MM.1S (cell line): ENCODE measurements around the gene DIAPH3.

ENCODE experiments used
- DNase-seq: peaks from one replicate; pipeline ENCODE4 v3.0.0-alpha.2; 2015
- H2AFZ ChIP-seq: fragments of 300-600 bp; sonication (generic); 2 replicates; pipeline ENCODE4 v1.6.0; 2016; ENCODE audit warnings: antibody characterized with exemption, low read length
- H3F3A ChIP-seq: fragments of 300-600 bp; sonication (generic); 2 replicates; pipeline ENCODE4 v1.6.1; 2016; ENCODE audit warnings: mild to moderate bottlenecking, antibody characterized with exemption, low read length, moderate library complexity, mixed read lengths; ENCODE audit not compliant: insufficient read depth
- H3K27ac ChIP-seq: fragments of 300-600 bp; sonication (generic); 2 replicates; pipeline ENCODE4 v1.5.1; 2016; ENCODE audit warnings: mild to moderate bottlenecking, low read length
- H3K27me3 ChIP-seq: fragments of 300-600 bp; sonication (generic); replicated peaks from 2 replicates; pipeline ENCODE4 v1.6.0; 2016; ENCODE audit warnings: low read length; ENCODE audit not compliant: insufficient read depth
- H3K36me3 ChIP-seq: fragments of 300-600 bp; sonication (generic); replicated peaks from 2 replicates; pipeline ENCODE4 v1.6.1; 2016; ENCODE audit warnings: mild to moderate bottlenecking, low read length, mixed read lengths; ENCODE audit not compliant: insufficient read depth
- H3K4me1 ChIP-seq: fragments of 300-600 bp; sonication (generic); 2 replicates; pipeline ENCODE4 v1.6.1; 2016; ENCODE audit warnings: low read length, mixed read lengths
- H3K4me2 ChIP-seq: fragments of 300-600 bp; sonication (generic); 2 replicates; pipeline ENCODE4 v1.6.0; 2016; ENCODE audit warnings: low read depth, low read length
- H3K4me3 ChIP-seq: fragments of 300-600 bp; sonication (generic); 2 replicates; pipeline ENCODE4 v1.5.1; 2016; ENCODE audit warnings: low read length, mixed read lengths
- H3K79me2 ChIP-seq: fragments of 300-600 bp; sonication (generic); 2 replicates; pipeline ENCODE4 v1.6.1; 2016; ENCODE audit warnings: mixed run types, low read length, mixed read lengths
- H3K9ac ChIP-seq: fragments of 300-600 bp; sonication (generic); 2 replicates; pipeline ENCODE4 v1.6.1; 2016; ENCODE audit warnings: low read length, mixed read lengths
- H3K9me2 ChIP-seq: fragments of 300-600 bp; sonication (generic); replicated peaks from 2 replicates; pipeline ENCODE4 v1.6.1; 2016; ENCODE audit warnings: mild to moderate bottlenecking, low read length, mixed read lengths; ENCODE audit not compliant: insufficient read depth
- H3K9me3 ChIP-seq: fragments of 300-600 bp; sonication (generic); replicated peaks from 2 replicates; pipeline ENCODE4 v1.6.1; 2016; ENCODE audit warnings: mild to moderate bottlenecking, low read length, mixed read lengths; ENCODE audit not compliant: insufficient read depth
- H4K20me1 ChIP-seq: fragments of 300-600 bp; sonication (generic); 2 replicates; pipeline ENCODE4 v1.6.1; 2016; ENCODE audit warnings: mild to moderate bottlenecking, low read length, moderate library complexity, mixed read lengths; ENCODE audit not compliant: insufficient read depth
- EZH2 ChIP-seq: fragments of 300-600 bp; sonication (generic); optimal IDR thresholded peaks from 2 replicates; pipeline ENCODE3; 2017; ENCODE audit warnings: low read depth, mild to moderate bottlenecking, antibody characterized with exemption, low read length, mixed read lengths
- EZH2phosphoT487 ChIP-seq: fragments of 300-600 bp; sonication (generic); IDR thresholded peaks from 2 replicates; pipeline ENCODE4 v1.6.1; 2018; ENCODE audit warnings: antibody characterized with exemption, low read length
- TF ChIP-seq, protein P1 (sequence below): fragments of 300-600 bp; sonication (generic); IDR thresholded peaks from 2 replicates; pipeline ENCODE4 v1.5.1; 2016; ENCODE audit warnings: antibody characterized with exemption, low read length, mixed read lengths

DIAPH3 gene

DNA sequence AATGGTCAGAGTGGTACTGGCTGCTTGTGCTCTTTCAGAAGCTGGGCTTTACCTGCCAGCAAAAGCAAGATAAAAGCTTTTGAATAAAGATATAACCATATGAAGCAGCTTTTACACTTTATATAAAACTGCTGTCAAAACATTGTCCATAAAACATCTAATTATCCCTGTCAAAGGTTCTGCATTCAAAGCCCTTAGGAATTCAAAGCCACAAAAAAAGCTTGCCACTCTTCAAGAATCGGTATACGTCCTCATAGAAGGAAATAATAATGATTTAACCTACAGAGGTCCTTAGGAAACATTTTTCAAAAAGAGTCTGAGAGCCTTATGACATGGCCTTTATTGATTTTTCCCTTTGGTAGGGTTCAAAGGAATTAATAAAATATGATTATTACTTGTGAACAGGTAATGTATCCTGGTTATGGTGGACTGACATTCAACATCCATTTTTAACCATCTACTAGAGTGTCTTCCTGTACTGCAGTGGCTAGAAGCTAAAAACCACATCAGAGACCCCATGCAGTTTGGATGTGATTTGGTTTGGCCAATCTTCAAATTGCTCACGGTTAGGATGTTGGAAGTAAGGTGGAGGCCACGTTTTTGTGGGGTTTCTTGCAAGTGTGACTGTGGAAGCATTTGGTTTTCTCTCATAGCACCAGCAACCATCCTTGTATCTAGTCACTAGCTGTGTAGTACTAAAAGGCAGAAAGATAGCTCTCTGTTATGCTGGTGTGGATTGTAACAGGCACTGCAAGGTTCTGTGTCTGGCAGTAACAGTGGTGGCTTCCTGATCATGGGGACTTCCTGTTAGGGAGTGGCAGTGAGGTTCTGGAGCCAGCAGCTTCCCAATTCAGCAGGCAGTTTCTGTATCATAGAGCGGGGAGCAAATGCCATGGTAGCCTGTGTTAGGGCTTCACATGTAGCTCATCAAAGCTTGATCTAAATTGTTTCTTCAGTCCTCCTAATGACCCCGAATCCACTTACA, 441.5 kb downstream of the DIAPH3 start:
- Histone ChIP-seq H3K4me1 (no peaks in the 10 kb centered on the region), H3K4me2 (no peak overlapping the region), H3K27ac (no peak overlapping the region), H3K27me3 (no peaks in the 10 kb centered on the region), H3K36me3 (no peaks in the 10 kb centered on the region), H4K20me1 (no peaks in the 10 kb centered on the region), H3K9me2 (no peaks in the 10 kb centered on the region), H2AFZ (no peak overlapping the region), H3K9me3 (no peaks in the 10 kb centered on the region), H3K9ac (no peak overlapping the region), H3K4me3 (no peak overlapping the region), H3F3A (no peaks in the 10 kb centered on the region), H3K79me2 (no peaks in the 10 kb centered on the region)
- no peak for DNase-seq
- TF ChIP-seq, protein P1, sequence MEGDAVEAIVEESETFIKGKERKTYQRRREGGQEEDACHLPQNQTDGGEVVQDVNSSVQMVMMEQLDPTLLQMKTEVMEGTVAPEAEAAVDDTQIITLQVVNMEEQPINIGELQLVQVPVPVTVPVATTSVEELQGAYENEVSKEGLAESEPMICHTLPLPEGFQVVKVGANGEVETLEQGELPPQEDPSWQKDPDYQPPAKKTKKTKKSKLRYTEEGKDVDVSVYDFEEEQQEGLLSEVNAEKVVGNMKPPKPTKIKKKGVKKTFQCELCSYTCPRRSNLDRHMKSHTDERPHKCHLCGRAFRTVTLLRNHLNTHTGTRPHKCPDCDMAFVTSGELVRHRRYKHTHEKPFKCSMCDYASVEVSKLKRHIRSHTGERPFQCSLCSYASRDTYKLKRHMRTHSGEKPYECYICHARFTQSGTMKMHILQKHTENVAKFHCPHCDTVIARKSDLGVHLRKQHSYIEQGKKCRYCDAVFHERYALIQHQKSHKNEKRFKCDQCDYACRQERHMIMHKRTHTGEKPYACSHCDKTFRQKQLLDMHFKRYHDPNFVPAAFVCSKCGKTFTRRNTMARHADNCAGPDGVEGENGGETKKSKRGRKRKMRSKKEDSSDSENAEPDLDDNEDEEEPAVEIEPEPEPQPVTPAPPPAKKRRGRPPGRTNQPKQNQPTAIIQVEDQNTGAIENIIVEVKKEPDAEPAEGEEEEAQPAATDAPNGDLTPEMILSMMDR = no peak
- TF ChIP-seq EZH2 = no peak
- no peak for TF ChIP-seq EZH2phosphoT487

- Histone ChIP-seq H2AFZ (no peak overlapping the region), H3K4me3 (no peak overlapping the region), H3K27me3 (no peaks in the 10 kb centered on the region), H3K36me3 (no peaks in the 10 kb centered on the region), H3K4me1 (no peaks in the 10 kb centered on the region), H4K20me1 (no peaks in the 10 kb centered on the region), H3F3A (no peaks in the 10 kb centered on the region), H3K9me3 (no peaks in the 10 kb centered on the region), H3K4me2 (no peak overlapping the region), H3K79me2 (no peaks in the 10 kb centered on the region), H3K27ac (no peak overlapping the region), H3K9me2 (no peaks in the 10 kb centered on the region), H3K9ac (no peak overlapping the region)
- DNase-seq = no peak
- no peak for TF ChIP-seq EZH2
- TF ChIP-seq, protein P1 = no peak
- no peak for TF ChIP-seq EZH2phosphoT487
These were observed 448.1 kb downstream of the DIAPH3 start for GRCh38 chr13:59715611-59716010.

DNA sequence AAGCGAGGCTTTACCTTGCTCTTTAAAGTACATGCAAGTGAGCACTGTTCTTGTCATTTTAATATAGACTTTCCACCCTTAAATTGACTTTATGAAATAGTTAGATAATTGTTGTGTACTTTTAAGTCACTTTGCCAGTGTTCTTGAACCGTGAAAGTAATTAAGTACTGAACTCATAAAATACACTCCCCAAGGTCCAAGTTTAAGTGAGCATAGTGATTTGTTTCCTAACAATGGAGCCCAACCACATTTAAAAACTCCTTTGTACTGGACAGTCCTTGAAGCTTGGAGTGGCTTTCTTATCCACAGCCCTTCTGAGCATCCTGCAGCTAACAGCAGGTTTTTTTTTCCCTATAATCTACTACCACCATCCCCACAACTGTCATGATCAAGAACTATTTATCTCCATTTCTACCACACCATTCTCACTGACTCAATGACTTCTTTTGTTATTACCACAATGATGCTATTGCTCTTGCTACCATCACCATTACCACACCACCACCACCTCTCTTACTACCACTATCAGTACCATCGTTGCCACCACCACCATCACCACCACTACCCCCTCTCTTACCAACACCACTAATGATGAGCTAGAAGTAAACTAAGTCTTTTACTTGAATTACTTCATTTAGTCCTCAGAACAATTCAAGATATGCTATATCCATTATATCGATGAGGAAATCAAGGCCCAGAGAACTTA, 452.6 kb downstream of the DIAPH3 start:
- TF ChIP-seq, protein P1 = no peak
- TF ChIP-seq EZH2phosphoT487 = no peak
- TF ChIP-seq EZH2 = no peak
- Histone ChIP-seq H3K27ac (no peak overlapping the region), H3K27me3 (no peaks in the 10 kb centered on the region), H3K9me3 (no peaks in the 10 kb centered on the region), H3K4me2 (no peak overlapping the region), H3F3A (no peaks in the 10 kb centered on the region), H2AFZ (no peak overlapping the region), H3K9ac (no peak overlapping the region), H3K4me3 (no peak overlapping the region), H3K79me2 (no peaks in the 10 kb centered on the region), H4K20me1 (no peaks in the 10 kb centered on the region), H3K9me2 (no peaks in the 10 kb centered on the region), H3K4me1 (no peaks in the 10 kb centered on the region), H3K36me3 (no peaks in the 10 kb centered on the region)
- no peak for DNase-seq
